IMR-90 (cell line): ENCODE results near the gene WIPF1.

Experiments
- CEBPB ChIP-seq: IDR thresholded peaks from 2 replicates; pipeline ENCODE4 v1.6.1; 2012; ENCODE audit warnings: low read depth, low read length, improper control_type of control experiment
- ELK1 ChIP-seq: fragments of 150-350 bp; IDR thresholded peaks from 2 replicates; pipeline ENCODE4 v1.6.1; 2016; ENCODE audit warnings: low read depth, mild to moderate bottlenecking, low read length, moderate library complexity, borderline replicate concordance
- FOS ChIP-seq: fragments of 150-350 bp; IDR thresholded peaks from 2 replicates; pipeline ENCODE4 v1.6.1; 2016; ENCODE audit warnings: low read depth, low read length
- MAZ ChIP-seq: IDR thresholded peaks from 2 replicates; pipeline ENCODE4 v1.6.1; 2012; ENCODE audit warnings: low read depth, mild to moderate bottlenecking, low read length, improper control_type of control experiment, moderate library complexity, borderline replicate concordance
- MXI1 ChIP-seq: IDR thresholded peaks from 2 replicates; pipeline ENCODE4 v1.6.1; 2012; ENCODE audit warnings: low read depth, mild to moderate bottlenecking, low read length, moderate library complexity, borderline replicate concordance
- POLR2A ChIP-seq: IDR thresholded peaks from 2 replicates; pipeline ENCODE4 v1.6.1; 2012; ENCODE audit warnings: mild to moderate bottlenecking, low read depth, low read length
- TF ChIP-seq, protein P1 (sequence below): conservative IDR thresholded peaks from 2 replicates; pipeline ENCODE4 v1.5.1; 2012; ENCODE audit warnings: mild to moderate bottlenecking, low read depth, low read length, improper control_type of control experiment
- TF ChIP-seq, protein P2 (sequence below): fragments of 150-350 bp; IDR thresholded peaks from 2 replicates; pipeline ENCODE4 v1.6.1; 2017; ENCODE audit warnings: mild to moderate bottlenecking, antibody characterized with exemption, low read length, low read depth

GRCh38 chr2:174611006-174611405 is 13.4 kb upstream of the WIPF1 start:
- TF ChIP-seq MXI1 (no peak), POLR2A (no peak), ELK1 (no peak), MAZ (no peak), FOS (no peak), CEBPB (no peak)
- TF ChIP-seq, protein P1, sequence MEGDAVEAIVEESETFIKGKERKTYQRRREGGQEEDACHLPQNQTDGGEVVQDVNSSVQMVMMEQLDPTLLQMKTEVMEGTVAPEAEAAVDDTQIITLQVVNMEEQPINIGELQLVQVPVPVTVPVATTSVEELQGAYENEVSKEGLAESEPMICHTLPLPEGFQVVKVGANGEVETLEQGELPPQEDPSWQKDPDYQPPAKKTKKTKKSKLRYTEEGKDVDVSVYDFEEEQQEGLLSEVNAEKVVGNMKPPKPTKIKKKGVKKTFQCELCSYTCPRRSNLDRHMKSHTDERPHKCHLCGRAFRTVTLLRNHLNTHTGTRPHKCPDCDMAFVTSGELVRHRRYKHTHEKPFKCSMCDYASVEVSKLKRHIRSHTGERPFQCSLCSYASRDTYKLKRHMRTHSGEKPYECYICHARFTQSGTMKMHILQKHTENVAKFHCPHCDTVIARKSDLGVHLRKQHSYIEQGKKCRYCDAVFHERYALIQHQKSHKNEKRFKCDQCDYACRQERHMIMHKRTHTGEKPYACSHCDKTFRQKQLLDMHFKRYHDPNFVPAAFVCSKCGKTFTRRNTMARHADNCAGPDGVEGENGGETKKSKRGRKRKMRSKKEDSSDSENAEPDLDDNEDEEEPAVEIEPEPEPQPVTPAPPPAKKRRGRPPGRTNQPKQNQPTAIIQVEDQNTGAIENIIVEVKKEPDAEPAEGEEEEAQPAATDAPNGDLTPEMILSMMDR = no peak
- TF ChIP-seq, protein P2, sequence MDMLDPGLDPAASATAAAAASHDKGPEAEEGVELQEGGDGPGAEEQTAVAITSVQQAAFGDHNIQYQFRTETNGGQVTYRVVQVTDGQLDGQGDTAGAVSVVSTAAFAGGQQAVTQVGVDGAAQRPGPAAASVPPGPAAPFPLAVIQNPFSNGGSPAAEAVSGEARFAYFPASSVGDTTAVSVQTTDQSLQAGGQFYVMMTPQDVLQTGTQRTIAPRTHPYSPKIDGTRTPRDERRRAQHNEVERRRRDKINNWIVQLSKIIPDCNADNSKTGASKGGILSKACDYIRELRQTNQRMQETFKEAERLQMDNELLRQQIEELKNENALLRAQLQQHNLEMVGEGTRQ = no peak
